Measurements from ENCODE around the gene PTTG1IP. TPM values are rescaled to one million over a fixed set of nuclear protein-coding genes. Genes with fewer than 3 reads are reported as not detected.

PTTG1IP gene
- total and polyA plus RNA-seq, 2 donors (not counting 1 experiment from before 2014, with no cell fraction given), result 30.7 to 58.6 TPM

DNA sequence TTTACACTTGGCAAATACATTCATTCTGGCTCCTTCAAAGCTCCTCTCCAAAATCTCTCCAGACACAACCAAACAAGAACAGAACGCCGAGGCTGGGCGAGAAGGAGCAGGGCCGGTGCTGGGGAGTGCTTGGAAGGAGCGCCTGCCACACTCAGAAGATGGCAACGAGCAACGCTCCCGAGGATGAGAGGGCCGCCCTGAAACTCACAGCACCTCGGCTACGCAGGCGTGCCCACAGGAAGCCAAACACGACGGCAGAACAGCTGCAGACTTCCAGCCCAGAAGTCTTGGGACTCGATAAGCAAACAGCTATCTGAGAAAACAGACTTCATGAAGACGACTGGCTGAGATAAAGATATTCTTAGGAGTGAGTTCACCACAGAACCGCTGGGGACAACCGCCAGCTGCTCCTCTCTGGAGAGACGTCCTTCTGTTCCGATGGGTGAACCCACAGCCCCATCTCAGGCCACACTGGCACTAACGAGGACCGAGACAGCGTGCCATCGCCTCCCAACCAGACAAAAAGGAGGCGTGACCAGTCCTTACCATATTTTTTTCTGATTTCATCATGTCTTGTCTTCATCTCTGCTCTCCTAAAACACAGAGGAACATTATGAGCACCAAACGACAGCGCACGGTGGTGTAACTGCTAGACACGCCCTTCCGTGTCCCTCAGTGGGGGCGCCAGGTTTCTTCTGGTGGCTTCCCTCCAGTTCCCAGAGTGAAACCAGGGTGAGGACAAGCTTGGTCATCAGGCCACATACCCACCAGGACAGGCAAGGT is 18.6 kb downstream of the PTTG1IP start:
- H3K79me2 ChIP-seq (ENCODE audit: control insufficient read depth, insufficient read depth, low read length), result peaks cover 58% of the 10 kb centered on the region
- H3K4me3 Mint-ChIP-seq, result no peak overlapping the region
- no peak overlapping the region for H3K4me2 ChIP-seq (replicated peaks; ENCODE audit: low read depth, low read length, poor library complexity, severe bottlenecking)
- H3K27ac ChIP-seq (ENCODE audit: low read length in 2 of 2), result no peak overlapping the region
- no peaks in the 10 kb centered on the region for H3K4me1 Mint-ChIP-seq
- H3K27ac Mint-ChIP-seq, result no peak overlapping the region
- peaks cover 0 to 84% of the 10 kb centered on the region in 2 experiments for H3K36me3 ChIP-seq (replicated peaks in 1 of 2; ENCODE audit: control extremely low read depth in 1 of 2, control insufficient read depth in 1 of 2, extremely low read depth in 1 of 2, insufficient read depth in 2 of 2, low read length in 1 of 2)
- no peak overlapping the region for H2AFZ ChIP-seq (ENCODE audit: insufficient read depth, low read depth, low read length, poor library complexity, severe bottlenecking)
- DNase-seq, result no peak
- POLR2A ChIA-PET, result interaction anchor here (0.6 kb wide), 1 partner anchor 73 kb away, joined by 6 read pairs; no protein-coding TSS in a partner anchor
- H3K9me3 Mint-ChIP-seq (ENCODE audit: insufficient read depth), result no peaks in the 10 kb centered on the region
- peaks cover 0 to 6% of the 10 kb centered on the region in 2 donors for H3K4me1 ChIP-seq (ENCODE audit: control insufficient read depth in 2 of 2, insufficient read depth in 2 of 2, low read length in 2 of 2)
- H3K9me3 ChIP-seq (ENCODE audit: control extremely low read depth in 1 of 3, control insufficient read depth in 2 of 3, insufficient read depth in 1 of 3, low read length in 2 of 3), result no peaks in the 10 kb centered on the region
- WGBS (ENCODE audit: insufficient coverage), result 73% methylated on average over 31 of the region's 31 CpGs
- intact Hi-C loops (cut with micrococcal nuclease), result no loop called here
- no peak overlapping the region for H3K9ac ChIP-seq (ENCODE audit: low read length)
- H4K20me1 ChIP-seq (ENCODE audit: control insufficient read depth, insufficient read depth, low read length, poor library complexity, severe bottlenecking), result peaks cover 78% of the 10 kb centered on the region
- H3K4me3 ChIP-seq (ENCODE audit: control extremely low read depth in 1 of 5, extremely low read depth in 1 of 5, insufficient read depth in 1 of 5, low read depth in 2 of 5, low read length in 4 of 5), result no peak overlapping the region
- H3K27me3 Mint-ChIP-seq, result no peaks in the 10 kb centered on the region
- CTCF ChIA-PET, result no interaction called here
- ATAC-seq (ENCODE audit: low read depth), result no peak
- TF ChIP-seq EZH2 (IDR thresholded peaks at IDR 0.05; ENCODE audit: borderline replicate concordance, insufficient read depth, low read depth, low read length, poor library complexity, severe bottlenecking), result no peak
- TF ChIP-seq, protein P1, sequence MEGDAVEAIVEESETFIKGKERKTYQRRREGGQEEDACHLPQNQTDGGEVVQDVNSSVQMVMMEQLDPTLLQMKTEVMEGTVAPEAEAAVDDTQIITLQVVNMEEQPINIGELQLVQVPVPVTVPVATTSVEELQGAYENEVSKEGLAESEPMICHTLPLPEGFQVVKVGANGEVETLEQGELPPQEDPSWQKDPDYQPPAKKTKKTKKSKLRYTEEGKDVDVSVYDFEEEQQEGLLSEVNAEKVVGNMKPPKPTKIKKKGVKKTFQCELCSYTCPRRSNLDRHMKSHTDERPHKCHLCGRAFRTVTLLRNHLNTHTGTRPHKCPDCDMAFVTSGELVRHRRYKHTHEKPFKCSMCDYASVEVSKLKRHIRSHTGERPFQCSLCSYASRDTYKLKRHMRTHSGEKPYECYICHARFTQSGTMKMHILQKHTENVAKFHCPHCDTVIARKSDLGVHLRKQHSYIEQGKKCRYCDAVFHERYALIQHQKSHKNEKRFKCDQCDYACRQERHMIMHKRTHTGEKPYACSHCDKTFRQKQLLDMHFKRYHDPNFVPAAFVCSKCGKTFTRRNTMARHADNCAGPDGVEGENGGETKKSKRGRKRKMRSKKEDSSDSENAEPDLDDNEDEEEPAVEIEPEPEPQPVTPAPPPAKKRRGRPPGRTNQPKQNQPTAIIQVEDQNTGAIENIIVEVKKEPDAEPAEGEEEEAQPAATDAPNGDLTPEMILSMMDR (IDR thresholded peaks at IDR 0.05), result no peak
- no peaks in the 10 kb centered on the region for H3K27me3 ChIP-seq (replicated peaks in 1 of 4; ENCODE audit: control extremely low read depth in 1 of 4, control insufficient read depth in 3 of 4, insufficient read depth in 4 of 4, low read length in 3 of 4)

DNA sequence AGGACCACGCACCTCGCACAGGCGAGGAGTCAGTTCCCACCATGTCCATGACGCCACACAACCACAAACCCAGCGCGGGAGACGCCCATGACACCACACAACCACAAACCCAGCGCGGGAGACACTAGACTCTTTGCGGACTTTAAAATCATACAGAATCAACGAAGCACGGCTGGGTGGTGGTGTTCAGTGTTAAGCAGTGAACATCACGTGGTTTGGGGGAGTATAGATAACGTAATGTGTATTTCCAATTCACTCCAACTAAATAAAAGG is 19.2 kb downstream of the PTTG1IP start:
- peaks cover 0 to 6% of the 10 kb centered on the region in 2 donors for H3K4me1 ChIP-seq (ENCODE audit: control insufficient read depth in 2 of 2, insufficient read depth in 2 of 2, low read length in 2 of 2)
- H3K9ac ChIP-seq (ENCODE audit: low read length), result no peak overlapping the region
- H3K4me3 Mint-ChIP-seq, result no peak overlapping the region
- H3K4me2 ChIP-seq (replicated peaks; ENCODE audit: low read depth, low read length, poor library complexity, severe bottlenecking), result no peak overlapping the region
- DNase-seq (no peak), ATAC-seq (ENCODE audit: low read depth) (no peak)
- ChIA-PET CTCF (no interaction called here), POLR2A (interaction anchor here (0.6 kb wide), 1 partner anchor 73 kb away, joined by 6 read pairs; no protein-coding TSS in a partner anchor)
- no peaks in the 10 kb centered on the region for H3K9me3 ChIP-seq (ENCODE audit: control extremely low read depth in 1 of 3, control insufficient read depth in 2 of 3, insufficient read depth in 1 of 3, low read length in 2 of 3)
- no peak overlapping the region for H3K27ac ChIP-seq (ENCODE audit: low read length in 2 of 2)
- H3K4me1 Mint-ChIP-seq, result no peaks in the 10 kb centered on the region
- intact Hi-C loops (cut with micrococcal nuclease), result no loop called here
- no peaks in the 10 kb centered on the region for H3K27me3 ChIP-seq (replicated peaks in 1 of 4; ENCODE audit: control extremely low read depth in 1 of 4, control insufficient read depth in 3 of 4, insufficient read depth in 4 of 4, low read length in 3 of 4)
- peaks cover 55% of the 10 kb centered on the region for H3K79me2 ChIP-seq (ENCODE audit: control insufficient read depth, insufficient read depth, low read length)
- no peak overlapping the region for H3K27ac Mint-ChIP-seq
- H4K20me1 ChIP-seq (ENCODE audit: control insufficient read depth, insufficient read depth, low read length, poor library complexity, severe bottlenecking), result peaks cover 75% of the 10 kb centered on the region
- no peak overlapping the region for H3K4me3 ChIP-seq (ENCODE audit: control extremely low read depth in 1 of 5, extremely low read depth in 1 of 5, insufficient read depth in 1 of 5, low read depth in 2 of 5, low read length in 4 of 5)
- no peaks in the 10 kb centered on the region for H3K9me3 Mint-ChIP-seq (ENCODE audit: insufficient read depth)
- H3K27me3 Mint-ChIP-seq, result no peaks in the 10 kb centered on the region
- no peak for TF ChIP-seq EZH2 (IDR thresholded peaks at IDR 0.05; ENCODE audit: borderline replicate concordance, insufficient read depth, low read depth, low read length, poor library complexity, severe bottlenecking)
- TF ChIP-seq, protein P1 (IDR thresholded peaks at IDR 0.05), result no peak
- H3K36me3 ChIP-seq (replicated peaks in 1 of 2; ENCODE audit: control extremely low read depth in 1 of 2, control insufficient read depth in 1 of 2, extremely low read depth in 1 of 2, insufficient read depth in 2 of 2, low read length in 1 of 2), result peaks cover 0 to 88% of the 10 kb centered on the region in 2 experiments
- no peak overlapping the region for H2AFZ ChIP-seq (ENCODE audit: insufficient read depth, low read depth, low read length, poor library complexity, severe bottlenecking)
- 60% methylated on average over 2 of the region's 14 CpGs for WGBS (ENCODE audit: insufficient coverage)
